NCI-H748 (cell line): ENCODE results near the gene GPR155.

Source experiments
- DNase-seq: peaks from one replicate; lab custom pipeline; 2025; ENCODE audit not compliant: unreplicated experiment; lab: John Stamatoyannopoulos, UW

The GPR155 gene

GRCh38 chr2:174486563-174487107 lies at the start of gene GPR155:
Gene GPR155, minus strand, starts transcription at chr2:174487029. Its CDS starts 5,073 bp downstream, at chr2:174481956.
- DNase-seq = peak; percentile 51

- peak; percentile 26 for DNase-seq
Measured at GRCh38 chr2:174535757-174536703, 49.2 kb upstream of the GPR155 start.

- DNase-seq = no peak
Measured at GRCh38 chr2:174535083-174535482, 48.3 kb upstream of the GPR155 start.

GRCh38 chr2:174529916-174530315 lies 43.1 kb upstream of the GPR155 start:
- no peak for DNase-seq

- DNase-seq = no peak
Measured at GRCh38 chr2:174527959-174528358, 41.1 kb upstream of the GPR155 start.

GRCh38 chr2:174527101-174527721 lies 40.4 kb upstream of the GPR155 start:
- no peak for DNase-seq

GRCh38 chr2:174524527-174524926 lies 37.7 kb upstream of the GPR155 start:
- DNase-seq = no peak

- DNase-seq = no peak
Measured at GRCh38 chr2:174522553-174522952, 35.7 kb upstream of the GPR155 start.

- no peak for DNase-seq
Measured at GRCh38 chr2:174518395-174518794, 31.6 kb upstream of the GPR155 start.

- DNase-seq = no peak
Measured at GRCh38 chr2:174516501-174517378, 29.9 kb upstream of the GPR155 start.

- no peak for DNase-seq
Measured at GRCh38 chr2:174512345-174512744, 25.5 kb upstream of the GPR155 start.

GRCh38 chr2:174511580-174512260 lies 24.9 kb upstream of the GPR155 start:
- no peak for DNase-seq

GRCh38 chr2:174510583-174511189 lies 23.9 kb upstream of the GPR155 start:
- DNase-seq = peak; percentile 50

GRCh38 chr2:174503161-174503809 lies 16.5 kb upstream of the GPR155 start:
- DNase-seq = no peak

GRCh38 chr2:174499371-174499770 lies 12.5 kb upstream of the GPR155 start:
- no peak for DNase-seq

- DNase-seq = peak; percentile 71
Measured at GRCh38 chr2:174495365-174496012, 8.7 kb upstream of the GPR155 start.

GRCh38 chr2:174493549-174494331 lies 6.9 kb upstream of the GPR155 start:
- no peak for DNase-seq

GRCh38 chr2:174492963-174493431 lies 6.2 kb upstream of the GPR155 start:
- DNase-seq = no peak
